NT2/D1 (cell line): ENCODE results near the gene CPM.

Experiments used
- DNase-seq: peaks from one replicate; pipeline ENCODE4 v3.0.0-alpha.2; 2011; ENCODE audit warnings: low read depth, low spot score
- H3K27me3 ChIP-seq: 2 replicates; pipeline ENCODE4 v1.6.0; 2011; ENCODE audit warnings: mild to moderate bottlenecking; ENCODE audit not compliant: insufficient read length, insufficient read depth
- H3K36me3 ChIP-seq: 2 replicates; pipeline ENCODE4 v1.6.1; 2011; ENCODE audit warnings: mild to moderate bottlenecking, low read length, mixed read lengths; ENCODE audit not compliant: insufficient read depth, insufficient read length
- H3K4me1 ChIP-seq: 2 replicates; pipeline ENCODE4 v1.5.1; 2011; ENCODE audit not compliant: insufficient read depth, insufficient read length
- H3K4me3 ChIP-seq: 2 replicates; pipeline ENCODE4 v1.5.1; 2011; ENCODE audit warnings: low read depth; ENCODE audit not compliant: insufficient read length
- H3K9ac ChIP-seq: 2 replicates; pipeline ENCODE4 v1.6.0; 2011; ENCODE audit warnings: low read depth; ENCODE audit not compliant: insufficient read length
- H3K9me3 ChIP-seq: 2 replicates; pipeline ENCODE4 v1.5.1; 2011; ENCODE audit warnings: mild to moderate bottlenecking, low read length; ENCODE audit not compliant: insufficient read depth
- SUZ12 ChIP-seq: IDR thresholded peaks from 2 replicates; pipeline ENCODE4 v1.6.1; 2011; ENCODE audit not compliant: insufficient read length, insufficient read depth; ENCODE audit errors: extremely low read depth
- YY1 ChIP-seq: IDR thresholded peaks from 2 replicates; pipeline ENCODE4 v1.6.1; 2011; ENCODE audit not compliant: insufficient read length, insufficient read depth
- ZNF274 ChIP-seq: IDR thresholded peaks from 2 replicates; pipeline ENCODE4 v1.6.1; 2011; ENCODE audit warnings: mild to moderate bottlenecking, low read depth, low read length

CPM gene

GRCh38 chr12:68932961-68933893 lies at the start of gene CPM:
Gene CPM, minus strand, starts transcription at chr12:68933171. Its CDS starts 334 bp downstream, at chr12:68932837.
- Histone ChIP-seq H3K9ac (peak within 1 kb of the TSS; percentile 76), H3K4me1 (no peaks in the 10 kb centered on the region), H3K4me3 (peak within 1 kb of the TSS; percentile 59), H3K36me3 (no peaks in the 10 kb centered on the region), H3K9me3 (peaks cover 4% of the 10 kb centered on the region; the same call in 1 of the 2 replicates), H3K27me3 (peaks cover 39% of the 10 kb centered on the region)
- DNase-seq: no peak
- TF ChIP-seq SUZ12: peak; percentile 53
- TF ChIP-seq ZNF274: no peak

- H3K4me3 ChIP-seq: no peak overlapping the region
- DNase-seq: no peak
- no peak overlapping the region for H3K9ac ChIP-seq
- H3K9me3 ChIP-seq: peaks cover 7% of the 10 kb centered on the region; the same call in 1 of the 2 replicates
- H3K27me3 ChIP-seq: no peaks in the 10 kb centered on the region
- H3K4me1 ChIP-seq: no peaks in the 10 kb centered on the region
- no peaks in the 10 kb centered on the region for H3K36me3 ChIP-seq
- TF ChIP-seq SUZ12 (no peak), ZNF274 (no peak), YY1 (no peak)
Measured at GRCh38 chr12:68981516-68981915, 48.5 kb upstream of the CPM start.

- H3K27me3 ChIP-seq: no peaks in the 10 kb centered on the region
- no peak overlapping the region for H3K9ac ChIP-seq
- no peak for TF ChIP-seq YY1
- no peak for TF ChIP-seq SUZ12
- TF ChIP-seq ZNF274: no peak
- DNase-seq: no peak
- no peak overlapping the region for H3K4me3 ChIP-seq
- H3K4me1 ChIP-seq: no peaks in the 10 kb centered on the region
- H3K9me3 ChIP-seq: peaks cover 7% of the 10 kb centered on the region; the same call in 1 of the 2 replicates
- H3K36me3 ChIP-seq: no peaks in the 10 kb centered on the region
Measured at GRCh38 chr12:68980476-68981212, 47.7 kb upstream of the CPM start.

GRCh38 chr12:68978678-68979077 lies 45.7 kb upstream of the CPM start:
- peaks cover 6% of the 10 kb centered on the region; the same call in 1 of the 2 replicates for H3K9me3 ChIP-seq
- no peak overlapping the region for H3K4me3 ChIP-seq
- H3K27me3 ChIP-seq: no peaks in the 10 kb centered on the region
- H3K9ac ChIP-seq: no peak overlapping the region
- no peaks in the 10 kb centered on the region for H3K4me1 ChIP-seq
- DNase-seq: no peak
- TF ChIP-seq SUZ12: no peak
- no peak for TF ChIP-seq ZNF274
- TF ChIP-seq YY1: no peak
- H3K36me3 ChIP-seq: no peaks in the 10 kb centered on the region

- DNase-seq: no peak
- TF ChIP-seq YY1: no peak
- TF ChIP-seq ZNF274: no peak
- no peak for TF ChIP-seq SUZ12
- no peaks in the 10 kb centered on the region for H3K27me3 ChIP-seq
- H3K4me1 ChIP-seq: no peaks in the 10 kb centered on the region
- no peaks in the 10 kb centered on the region for H3K36me3 ChIP-seq
- H3K4me3 ChIP-seq: no peak overlapping the region
- no peak overlapping the region for H3K9ac ChIP-seq
- H3K9me3 ChIP-seq: 0 out of 2 replicates have a peak, but pooled peaks cover under 1% of the 10 kb centered on the region
Measured at GRCh38 chr12:68977909-68978610, 45.1 kb upstream of the CPM start.

GRCh38 chr12:68977335-68977734 lies 44.4 kb upstream of the CPM start:
- Histone ChIP-seq H3K36me3 (no peaks in the 10 kb centered on the region), H3K9me3 (no peaks in the 10 kb centered on the region), H3K4me3 (no peak overlapping the region), H3K4me1 (no peaks in the 10 kb centered on the region), H3K27me3 (no peaks in the 10 kb centered on the region), H3K9ac (no peak overlapping the region)
- DNase-seq: no peak
- TF ChIP-seq YY1 (no peak), ZNF274 (no peak), SUZ12 (no peak)

GRCh38 chr12:68976395-68976841 lies 43.4 kb upstream of the CPM start:
- Histone ChIP-seq H3K9me3 (no peaks in the 10 kb centered on the region), H3K27me3 (no peaks in the 10 kb centered on the region), H3K4me1 (no peaks in the 10 kb centered on the region), H3K4me3 (no peak overlapping the region), H3K36me3 (no peaks in the 10 kb centered on the region), H3K9ac (no peak overlapping the region)
- no peak for DNase-seq
- TF ChIP-seq ZNF274: no peak
- no peak for TF ChIP-seq SUZ12
- no peak for TF ChIP-seq YY1
